ENCODE measurements around the gene COX6B1.

Gene COX6B1

GRCh38 chr19:35612224-35612558, 35.9 kb upstream of the COX6B1 start:
- CTCF ChIA-PET: interaction anchor here (1.3 to 1.7 kb wide), 3 partner anchors 11 to 117 kb away, joined by 6 to 9 read pairs (median 7); no protein-coding TSS in a partner anchor
- DNase-seq (ENCODE audit: extremely low spot score): no peak
- POLR2A ChIA-PET: no interaction called here
- TF ChIP-seq CTCF (IDR thresholded peaks at IDR 0.05; ENCODE audit: control extremely low read depth, extremely low read depth, low read depth, missing control alignments): no peak

- ChIA-PET POLR2A (interaction anchor here (0.7 kb wide), 1 partner anchor 30 kb away, joined by 3 read pairs; no protein-coding TSS in a partner anchor), CTCF (interaction anchor here (0.7 to 1.7 kb wide), 5 partner anchors 10 to 117 kb away, joined by 3 to 9 read pairs (median 6); no protein-coding TSS in a partner anchor)
- TF ChIP-seq CTCF (IDR thresholded peaks at IDR 0.05; ENCODE audit: control extremely low read depth, extremely low read depth, low read depth, missing control alignments): no peak
- peak; percentile 97 for DNase-seq (ENCODE audit: extremely low spot score)
These were observed 35.4 kb upstream of the COX6B1 start, which contains the start of gene HAUS5 for GRCh38 chr19:35612559-35613321. HAUS5 (plus strand) TSS chr19:35612735; CDS start chr19:35612795, 60 bp downstream.

- no peak for TF ChIP-seq CTCF (IDR thresholded peaks at IDR 0.05; ENCODE audit: control extremely low read depth, extremely low read depth, low read depth, missing control alignments)
- POLR2A ChIA-PET: no interaction called here
- no peak for DNase-seq (ENCODE audit: extremely low spot score)
- CTCF ChIA-PET: interaction anchor here (0.8 to 1.7 kb wide), 5 partner anchors 10 to 118 kb away, joined by 3 to 9 read pairs (median 6); no protein-coding TSS in a partner anchor
These were observed 34.5 kb upstream of the COX6B1 start for GRCh38 chr19:35613574-35613973.

GRCh38 chr19:35615036-35615435, 33.1 kb upstream of the COX6B1 start:
- no peak for DNase-seq (ENCODE audit: extremely low spot score)
- TF ChIP-seq CTCF (IDR thresholded peaks at IDR 0.05; ENCODE audit: control extremely low read depth, extremely low read depth, low read depth, missing control alignments): no peak
- POLR2A ChIA-PET: interaction anchor here (1.0 kb wide), 1 partner anchor 29 kb away, joined by 4 read pairs; no protein-coding TSS in a partner anchor
- CTCF ChIA-PET: interaction anchor here (1.3 to 1.6 kb wide), 2 partner anchors 9 to 66 kb away, joined by 4 to 6 read pairs; no protein-coding TSS in a partner anchor

- DNase-seq (ENCODE audit: extremely low spot score): no peak
- TF ChIP-seq CTCF (IDR thresholded peaks at IDR 0.05; ENCODE audit: control extremely low read depth, extremely low read depth, low read depth, missing control alignments): peak; percentile 12
- ChIA-PET CTCF (interaction anchor here (1.2 kb wide), 2 partner anchors 11 to 13 kb away, joined by 3 read pairs; no protein-coding TSS in a partner anchor), POLR2A (no interaction called here)
These were observed 29.3 kb upstream of the COX6B1 start for GRCh38 chr19:35618857-35619256.

GRCh38 chr19:35619290-35619923, 28.7 kb upstream of the COX6B1 start:
- no peak for TF ChIP-seq CTCF (IDR thresholded peaks at IDR 0.05; ENCODE audit: control extremely low read depth, extremely low read depth, low read depth, missing control alignments)
- DNase-seq (ENCODE audit: extremely low spot score): no peak
- ChIA-PET POLR2A (no interaction called here), CTCF (interaction anchor here (1.2 kb wide), 1 partner anchor 11 kb away, joined by 3 read pairs; no protein-coding TSS in a partner anchor)
